Activated naive CD4-positive, alpha-beta T cell treated with anti-CD3 and anti-CD28 coated beads, Interleukin-2, amount 50 U/mL, for 24 hours (primary cell): ENCODE data around the gene SEPHS1.

ENCODE experiments used
- H3K27ac Mint-ChIP-seq: one replicate; pipeline ENCODE4 v1.8.0; 2021; ENCODE audit warnings: mild to moderate bottlenecking, mixed read lengths
- H3K27me3 Mint-ChIP-seq: one replicate; pipeline ENCODE4 v1.8.0; 2021; ENCODE audit warnings: mixed read lengths
- H3K36me3 Mint-ChIP-seq: one replicate; pipeline ENCODE4 v1.8.0; 2021; ENCODE audit warnings: mixed read lengths
- H3K4me1 Mint-ChIP-seq: one replicate; pipeline ENCODE4 v1.8.0; 2021; ENCODE audit warnings: mixed read lengths
- H3K4me3 Mint-ChIP-seq: one replicate; pipeline ENCODE4 v1.8.0; 2021; ENCODE audit warnings: mild to moderate bottlenecking, mixed read lengths
- H3K9me3 Mint-ChIP-seq: one replicate; pipeline ENCODE4 v1.8.0; 2021; ENCODE audit warnings: mixed read lengths

Gene SEPHS1

DNA sequence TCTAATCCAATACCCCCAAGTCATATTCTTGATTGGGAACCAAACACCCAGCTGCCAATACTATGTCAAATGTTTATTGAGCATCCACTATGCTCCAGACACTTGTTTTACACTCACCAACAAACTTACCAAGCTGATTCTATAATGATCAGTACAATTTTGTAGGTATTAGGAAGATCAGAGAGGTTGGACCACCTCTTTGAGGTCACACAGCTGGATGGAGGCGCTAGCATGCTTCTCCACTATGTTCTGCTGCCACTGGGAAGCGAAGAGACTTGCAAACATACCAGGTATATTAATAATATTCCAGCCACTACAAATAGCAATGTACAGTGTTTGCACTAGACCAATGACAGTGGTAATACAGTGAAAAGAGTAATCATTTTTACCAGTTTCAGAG, 25.6 kb upstream of the SEPHS1 start:
- Mint-ChIP-seq H3K27ac (no peak overlapping the region), H3K4me3 (no peak overlapping the region), H3K36me3 (no peaks in the 10 kb centered on the region), H3K4me1 (no peaks in the 10 kb centered on the region), H3K27me3 (no peaks in the 10 kb centered on the region), H3K9me3 (no peaks in the 10 kb centered on the region)

DNA sequence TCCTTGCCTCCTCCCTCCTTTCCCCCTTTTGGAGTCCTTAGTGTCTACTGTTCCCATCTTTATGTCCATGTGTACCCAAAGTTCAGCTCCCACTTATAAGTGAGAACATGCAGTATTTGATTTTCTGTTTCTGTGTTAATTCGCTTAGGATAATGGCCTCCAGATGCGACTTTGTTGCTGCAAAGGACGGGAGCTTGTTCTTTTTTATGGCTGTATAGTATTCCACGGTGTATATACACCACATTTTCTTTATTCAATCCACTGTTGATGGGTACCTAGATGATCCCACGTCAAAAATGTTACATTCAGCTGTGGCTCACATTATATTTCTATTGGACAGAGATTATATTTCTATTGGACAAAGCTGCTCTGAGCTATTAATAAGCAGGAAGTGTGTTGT, 24.4 kb upstream of the SEPHS1 start:
- Mint-ChIP-seq H3K27me3 (no peaks in the 10 kb centered on the region), H3K4me1 (no peaks in the 10 kb centered on the region), H3K9me3 (no peaks in the 10 kb centered on the region), H3K36me3 (no peaks in the 10 kb centered on the region), H3K4me3 (no peak overlapping the region), H3K27ac (no peak overlapping the region)

DNA sequence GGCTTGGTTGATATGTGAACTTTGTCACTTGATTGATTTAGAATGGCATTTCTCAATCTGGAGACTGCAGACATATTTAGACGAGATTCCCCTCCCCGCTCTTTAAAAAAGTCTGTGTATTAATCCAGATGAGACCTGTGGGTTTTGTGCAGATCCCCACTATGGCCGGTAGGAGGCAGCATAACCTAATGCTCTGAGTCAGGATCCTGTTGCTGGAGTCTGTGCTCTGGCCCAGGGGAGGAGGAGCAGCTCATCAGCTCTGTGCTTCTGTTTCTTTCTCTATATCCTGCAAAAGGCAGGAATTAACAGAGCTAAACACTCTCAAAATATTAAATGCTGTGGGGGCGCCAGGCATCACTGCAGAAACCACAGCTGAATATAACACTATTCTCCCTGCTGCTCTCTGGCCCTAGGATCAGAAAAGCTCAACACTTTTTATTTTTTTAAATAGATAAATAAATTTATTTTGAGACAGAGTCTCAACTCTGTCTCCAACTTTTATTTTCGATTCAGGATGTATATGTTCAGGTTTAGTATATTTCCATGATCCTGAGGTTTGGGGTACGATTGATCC, 23.9 kb upstream of the SEPHS1 start:
- Mint-ChIP-seq H3K4me1 (no peaks in the 10 kb centered on the region), H3K36me3 (no peaks in the 10 kb centered on the region), H3K27me3 (no peaks in the 10 kb centered on the region), H3K9me3 (no peaks in the 10 kb centered on the region), H3K27ac (no peak overlapping the region), H3K4me3 (no peak overlapping the region)

GRCh38 chr10:13366891-13367290, 18.8 kb upstream of the SEPHS1 start:
- no peaks in the 10 kb centered on the region for H3K27me3 Mint-ChIP-seq
- no peaks in the 10 kb centered on the region for H3K4me1 Mint-ChIP-seq
- no peaks in the 10 kb centered on the region for H3K9me3 Mint-ChIP-seq
- no peak overlapping the region for H3K27ac Mint-ChIP-seq
- no peaks in the 10 kb centered on the region for H3K36me3 Mint-ChIP-seq
- H3K4me3 Mint-ChIP-seq, result no peak overlapping the region

DNA sequence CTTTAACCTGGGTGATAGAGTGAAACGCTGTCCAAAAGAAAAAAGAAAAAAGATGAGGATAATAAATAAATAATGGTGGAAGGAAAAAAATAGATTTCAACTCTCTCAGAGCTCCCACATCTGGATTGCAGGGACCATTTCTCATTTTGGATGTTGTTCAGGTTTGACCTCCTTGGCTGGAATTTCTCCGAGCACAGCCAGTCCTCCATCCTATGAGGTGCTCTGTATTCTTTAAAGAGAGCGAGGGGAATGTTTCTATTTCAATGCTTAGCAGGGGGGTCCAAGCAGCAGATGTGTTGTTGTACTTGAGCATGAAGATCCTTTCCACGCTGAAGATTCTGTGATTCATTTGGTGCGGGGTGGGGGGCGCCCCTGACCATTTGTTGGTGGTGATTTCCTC, 17.7 kb upstream of the SEPHS1 start:
- Mint-ChIP-seq H3K4me1 (no peaks in the 10 kb centered on the region), H3K4me3 (no peak overlapping the region), H3K9me3 (no peaks in the 10 kb centered on the region), H3K36me3 (no peaks in the 10 kb centered on the region), H3K27me3 (peaks cover 2% of the 10 kb centered on the region), H3K27ac (no peak overlapping the region)

GRCh38 chr10:13365243-13365642, 17.1 kb upstream of the SEPHS1 start:
- H3K27ac Mint-ChIP-seq, result no peak overlapping the region
- H3K4me1 Mint-ChIP-seq, result no peaks in the 10 kb centered on the region
- no peaks in the 10 kb centered on the region for H3K9me3 Mint-ChIP-seq
- no peak overlapping the region for H3K4me3 Mint-ChIP-seq
- peaks cover 2% of the 10 kb centered on the region for H3K27me3 Mint-ChIP-seq
- H3K36me3 Mint-ChIP-seq, result no peaks in the 10 kb centered on the region

DNA sequence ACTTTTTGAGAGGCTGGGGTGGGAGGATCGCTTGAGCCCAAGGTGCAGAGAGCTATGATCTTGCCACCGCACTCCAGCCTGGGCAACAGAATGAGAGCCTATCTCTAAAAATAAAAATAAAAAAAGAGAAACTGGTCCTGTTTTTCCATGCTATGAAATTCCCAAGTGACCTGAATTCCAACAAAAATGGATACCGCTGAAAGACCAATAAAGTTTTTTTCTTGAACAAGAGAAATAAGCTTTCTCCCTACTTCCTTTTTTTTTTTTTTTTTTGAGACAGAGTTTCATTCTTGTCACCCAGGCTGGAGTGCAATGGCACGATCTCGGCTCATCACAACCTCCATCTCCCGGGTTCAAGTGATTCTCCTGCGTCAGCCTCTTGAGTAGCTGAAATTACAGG, 12.5 kb upstream of the SEPHS1 start:
- Mint-ChIP-seq H3K4me3 (no peak overlapping the region), H3K9me3 (no peaks in the 10 kb centered on the region), H3K4me1 (no peaks in the 10 kb centered on the region), H3K27me3 (peaks cover 2% of the 10 kb centered on the region), H3K36me3 (no peaks in the 10 kb centered on the region), H3K27ac (no peak overlapping the region)

DNA sequence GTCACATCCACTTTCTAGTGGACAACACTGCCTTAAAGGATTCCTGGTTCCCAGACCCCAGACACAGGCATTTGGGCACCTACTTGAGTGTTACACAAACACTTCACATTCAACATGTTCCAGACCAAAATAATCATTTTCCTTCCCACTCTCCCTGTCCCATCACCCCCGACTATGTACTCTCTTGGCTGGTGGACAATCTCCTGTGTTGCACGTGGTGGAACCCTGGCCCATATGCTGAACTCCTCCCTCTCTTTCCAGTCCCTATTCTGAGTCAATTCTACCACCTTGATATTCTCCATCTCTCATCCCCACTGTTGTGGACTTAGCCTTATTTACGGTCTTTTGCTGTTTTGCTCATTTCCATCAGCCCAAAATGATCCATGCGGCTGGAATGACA, 8.3 kb upstream of the SEPHS1 start:
- Mint-ChIP-seq H3K4me3 (no peak overlapping the region), H3K27ac (no peak overlapping the region), H3K36me3 (no peaks in the 10 kb centered on the region), H3K27me3 (peaks cover 2% of the 10 kb centered on the region), H3K9me3 (no peaks in the 10 kb centered on the region), H3K4me1 (peaks cover 11% of the 10 kb centered on the region)

GRCh38 chr10:13354783-13355182, 6.7 kb upstream of the SEPHS1 start:
- Mint-ChIP-seq H3K9me3 (no peaks in the 10 kb centered on the region), H3K36me3 (no peaks in the 10 kb centered on the region), H3K4me1 (peaks cover 27% of the 10 kb centered on the region), H3K27ac (no peak overlapping the region), H3K4me3 (no peak overlapping the region), H3K27me3 (no peaks in the 10 kb centered on the region)

GRCh38 chr10:13352519-13352918, 4.4 kb upstream of the SEPHS1 start:
- no peaks in the 10 kb centered on the region for H3K36me3 Mint-ChIP-seq
- H3K27me3 Mint-ChIP-seq, result no peaks in the 10 kb centered on the region
- H3K27ac Mint-ChIP-seq, result peak overlapping the region; percentile 91
- H3K4me3 Mint-ChIP-seq, result peak overlapping the region; percentile 58
- H3K4me1 Mint-ChIP-seq, result peaks cover 30% of the 10 kb centered on the region
- no peaks in the 10 kb centered on the region for H3K9me3 Mint-ChIP-seq

DNA sequence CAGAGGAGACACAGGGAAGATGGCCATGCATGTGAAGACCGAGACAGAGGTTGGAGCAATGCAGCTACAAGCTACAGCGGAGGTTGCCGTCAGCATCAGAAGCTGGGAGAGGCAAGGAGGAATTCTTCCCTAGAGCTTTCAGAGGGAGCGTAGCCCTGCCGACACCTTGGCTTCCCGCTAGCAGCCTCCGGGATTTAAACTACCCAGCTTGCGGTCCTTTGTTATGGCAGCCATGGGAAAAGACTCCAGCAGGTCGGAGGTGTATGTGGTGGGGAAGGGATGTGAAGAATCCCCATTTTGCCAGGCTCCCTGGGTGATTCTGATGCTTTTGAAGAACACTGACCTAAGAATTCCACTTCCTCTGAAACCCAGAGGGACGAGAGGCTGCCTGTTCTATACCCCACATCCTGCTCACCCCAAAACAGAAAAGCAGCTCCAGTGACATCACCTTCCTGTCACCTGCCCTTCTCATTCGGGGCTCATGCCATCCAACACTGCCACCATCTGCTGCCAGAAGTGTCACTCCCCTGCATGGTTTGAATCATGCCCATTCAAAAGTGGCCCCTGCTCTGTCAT, 3.3 kb upstream of the SEPHS1 start:
- H3K36me3 Mint-ChIP-seq, result no peaks in the 10 kb centered on the region
- H3K4me1 Mint-ChIP-seq, result peaks cover 33% of the 10 kb centered on the region
- no peak overlapping the region for H3K4me3 Mint-ChIP-seq
- H3K9me3 Mint-ChIP-seq, result no peaks in the 10 kb centered on the region
- peak overlapping the region; percentile 91 for H3K27ac Mint-ChIP-seq
- no peaks in the 10 kb centered on the region for H3K27me3 Mint-ChIP-seq

DNA sequence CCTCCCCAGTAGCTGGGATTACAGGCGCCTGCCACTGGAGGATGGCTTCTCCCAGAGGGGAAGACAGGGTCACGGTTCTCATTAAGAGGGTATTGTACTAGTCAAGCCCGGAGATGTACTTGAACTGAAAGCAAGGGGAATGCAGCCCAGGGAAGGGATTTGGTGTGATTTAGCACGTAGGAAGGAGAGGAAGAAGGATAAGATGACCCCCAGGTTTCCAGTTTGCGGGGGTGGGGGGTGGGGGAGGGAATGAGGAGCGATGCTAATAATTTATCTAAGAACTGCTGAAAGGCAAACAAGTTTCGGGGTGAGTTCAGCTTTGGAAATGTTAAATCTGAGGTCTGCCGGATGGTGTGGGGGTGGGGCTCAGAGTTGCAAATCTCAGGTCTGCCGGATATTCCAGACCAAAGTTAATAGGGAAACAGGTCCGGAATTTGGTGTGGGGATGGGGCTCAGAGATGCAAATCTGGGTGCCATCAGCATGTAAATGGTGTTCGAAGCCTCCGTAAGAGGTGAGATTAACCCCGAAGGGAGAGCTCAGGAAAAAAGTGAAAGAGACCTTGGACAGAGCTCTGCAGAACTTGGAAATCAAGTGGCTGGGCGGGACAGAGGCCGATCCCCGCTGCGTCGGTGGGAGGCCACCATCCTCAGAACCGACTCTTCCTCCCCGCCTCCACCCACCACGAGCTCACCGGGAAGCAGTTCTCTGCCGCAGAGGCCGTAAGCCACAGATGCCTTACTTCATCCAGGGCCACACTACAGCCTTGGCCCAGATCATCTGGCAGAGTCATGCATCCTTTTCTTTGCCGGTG, 1.6 kb upstream of the SEPHS1 start:
- Mint-ChIP-seq H3K27ac (peak overlapping the region; percentile 38), H3K36me3 (no peaks in the 10 kb centered on the region), H3K4me1 (peaks cover 50% of the 10 kb centered on the region), H3K4me3 (peak overlapping the region; percentile 95), H3K27me3 (no peaks in the 10 kb centered on the region), H3K9me3 (no peaks in the 10 kb centered on the region)

- peak overlapping the region; percentile 61 for H3K4me3 Mint-ChIP-seq
- peak overlapping the region; percentile 70 for H3K27ac Mint-ChIP-seq
- H3K27me3 Mint-ChIP-seq, result no peaks in the 10 kb centered on the region
- no peaks in the 10 kb centered on the region for H3K9me3 Mint-ChIP-seq
- H3K36me3 Mint-ChIP-seq, result peaks cover 2% of the 10 kb centered on the region
- H3K4me1 Mint-ChIP-seq, result peaks cover 58% of the 10 kb centered on the region
These were observed 465 bp downstream of the SEPHS1 start for GRCh38 chr10:13347500-13348156.

DNA sequence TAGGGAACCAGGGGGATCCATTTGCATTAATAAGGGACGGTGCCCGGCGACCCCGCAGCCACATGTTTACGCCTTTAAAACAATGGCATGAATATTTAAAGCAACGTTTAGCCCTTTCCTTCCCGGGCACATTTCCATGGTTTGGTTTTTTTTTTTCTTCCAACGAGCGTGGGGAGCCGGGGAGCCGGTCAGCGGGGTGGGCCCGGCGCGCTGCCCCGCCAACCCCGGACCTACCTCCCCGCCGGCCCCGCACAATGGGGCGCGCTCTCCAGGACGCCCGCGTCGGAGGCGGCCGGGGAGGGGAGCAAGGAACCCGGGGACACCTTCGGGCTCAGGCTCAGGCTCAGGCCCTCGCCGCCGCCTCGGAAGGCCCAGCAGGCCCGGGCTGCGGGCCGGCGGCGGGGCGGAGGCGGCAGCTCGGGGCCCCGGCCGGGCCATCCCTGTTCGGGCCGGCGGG, 1.0 kb downstream of the SEPHS1 start:
- Mint-ChIP-seq H3K27me3 (no peaks in the 10 kb centered on the region), H3K36me3 (peaks cover 2% of the 10 kb centered on the region), H3K4me3 (peak overlapping the region; percentile 89), H3K27ac (peak overlapping the region; percentile 91), H3K9me3 (no peaks in the 10 kb centered on the region), H3K4me1 (peaks cover 54% of the 10 kb centered on the region)

DNA sequence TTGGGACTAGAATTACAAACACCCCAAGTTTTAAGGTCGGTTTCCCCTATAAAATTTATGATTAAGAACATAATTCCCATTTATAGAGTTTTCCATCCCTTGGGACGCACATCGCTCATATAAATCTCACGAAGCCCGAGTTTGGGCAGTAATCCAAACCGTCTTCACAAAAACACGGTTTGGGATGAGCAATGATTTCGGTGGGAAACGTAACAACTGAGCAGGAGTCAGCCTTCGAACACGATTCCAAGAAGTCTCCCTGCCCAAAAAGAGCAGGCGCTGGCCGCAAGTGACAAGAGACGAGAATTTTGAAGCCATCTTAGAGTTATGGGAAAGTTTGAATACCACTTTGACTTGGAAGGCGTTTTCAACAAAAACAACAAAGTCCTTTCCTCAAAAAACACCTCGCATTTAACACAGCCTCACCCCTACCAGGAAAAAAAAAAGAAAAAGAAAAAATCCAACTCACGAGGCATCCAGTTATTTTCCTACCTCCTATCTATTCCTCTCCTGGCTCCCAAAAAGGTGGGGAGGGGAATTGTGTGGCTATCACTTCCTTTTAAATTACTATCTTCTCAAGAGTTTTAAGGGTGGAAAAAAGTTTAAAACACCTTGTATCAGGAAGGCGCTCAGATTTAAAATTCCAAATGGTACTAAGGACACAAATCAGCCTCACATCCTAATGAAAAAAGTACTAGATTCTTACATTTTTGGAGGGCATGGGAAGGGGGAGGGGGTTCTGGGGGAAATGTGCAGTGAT, 1.6 kb downstream of the SEPHS1 start:
- Mint-ChIP-seq H3K36me3 (peaks cover 2% of the 10 kb centered on the region), H3K9me3 (no peaks in the 10 kb centered on the region), H3K27me3 (no peaks in the 10 kb centered on the region), H3K4me1 (peaks cover 48% of the 10 kb centered on the region), H3K4me3 (peak overlapping the region; percentile 89), H3K27ac (peak overlapping the region; percentile 91)
